Measurements from ENCODE around the gene LCE3C. TPM values are rescaled to one million over a fixed set of nuclear protein-coding genes. Genes with fewer than 3 reads are reported as not detected.
"Not testable (repeated sequence)": the region's sequence is repeated elsewhere in the genome, so short reads cannot be mapped to it uniquely, and the experiment has no call there.

LCE3C gene, protein sequence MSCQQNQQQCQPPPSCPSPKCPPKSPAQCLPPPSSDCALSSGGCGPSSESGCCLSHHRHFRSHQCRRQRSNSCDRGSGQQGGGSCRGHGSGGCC
- total RNA-seq: not detected

DNA sequence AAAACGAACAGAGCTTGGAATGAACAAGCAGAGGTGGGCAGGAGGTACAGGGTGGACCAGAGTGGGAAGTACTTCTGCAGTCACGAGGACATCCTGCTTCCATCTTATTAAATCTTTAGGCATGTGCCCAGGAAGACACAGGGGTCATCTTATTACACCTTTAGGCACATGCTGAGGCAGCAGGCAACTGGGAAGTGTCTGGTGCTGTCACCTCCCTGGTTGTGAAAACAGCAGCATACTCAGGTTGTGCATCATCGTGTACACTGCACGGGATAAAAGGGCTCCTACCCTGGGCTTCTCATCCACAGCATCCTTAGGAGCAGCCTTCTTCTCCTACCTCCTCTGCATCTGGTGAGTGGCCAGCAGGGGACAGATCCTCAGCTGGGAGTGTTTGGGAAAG is at the start of gene LCE3C:
Gene LCE3C (plus strand): TSS at position 301 of the 400 bp plus-strand sequence. CDS start 498 bp downstream, outside the sequence.
- Histone ChIP-seq H3K4me1 (ENCODE audit: insufficient read depth, low read length) (no peaks in the 10 kb centered on the region), H3K27me3 (ENCODE audit: insufficient read depth, low read length) (no peaks in the 10 kb centered on the region), H3K9me3 (ENCODE audit: low read depth, low read length) (peaks cover 6% of the 10 kb centered on the region), H3K4me3 (ENCODE audit: low read length) (no peak within 1 kb of the TSS)

- H3K27me3 ChIP-seq (ENCODE audit: insufficient read depth, low read length): no peaks in the 10 kb centered on the region
- no peaks in the 10 kb centered on the region for H3K4me1 ChIP-seq (ENCODE audit: insufficient read depth, low read length)
- H3K9me3 ChIP-seq (ENCODE audit: low read depth, low read length): peaks cover 11% of the 10 kb centered on the region
- H3K4me3 ChIP-seq (ENCODE audit: low read length): no peak overlapping the region
Observed at GRCh38 chr1:152565115-152565514, 34.9 kb upstream of the LCE3C start.

GRCh38 chr1:152565535-152566215 is 34.4 kb upstream of the LCE3C start:
- Histone ChIP-seq H3K9me3 (ENCODE audit: low read depth, low read length) (peaks cover 15% of the 10 kb centered on the region), H3K4me3 (ENCODE audit: low read length) (no peak overlapping the region), H3K27me3 (ENCODE audit: insufficient read depth, low read length) (no peaks in the 10 kb centered on the region), H3K4me1 (ENCODE audit: insufficient read depth, low read length) (no peaks in the 10 kb centered on the region)

GRCh38 chr1:152566681-152567080 is 33.4 kb upstream of the LCE3C start, which contains the start of gene LCE3E:
Gene LCE3E (minus strand): TSS chr1:152566780. CDS start chr1:152566208, 572 bp downstream.
- Histone ChIP-seq H3K27me3 (ENCODE audit: insufficient read depth, low read length) (peaks cover 1% of the 10 kb centered on the region), H3K4me3 (ENCODE audit: low read length) (no peak within 1 kb of the TSS), H3K4me1 (ENCODE audit: insufficient read depth, low read length) (no peaks in the 10 kb centered on the region), H3K9me3 (ENCODE audit: low read depth, low read length) (peaks cover 15% of the 10 kb centered on the region)

DNA sequence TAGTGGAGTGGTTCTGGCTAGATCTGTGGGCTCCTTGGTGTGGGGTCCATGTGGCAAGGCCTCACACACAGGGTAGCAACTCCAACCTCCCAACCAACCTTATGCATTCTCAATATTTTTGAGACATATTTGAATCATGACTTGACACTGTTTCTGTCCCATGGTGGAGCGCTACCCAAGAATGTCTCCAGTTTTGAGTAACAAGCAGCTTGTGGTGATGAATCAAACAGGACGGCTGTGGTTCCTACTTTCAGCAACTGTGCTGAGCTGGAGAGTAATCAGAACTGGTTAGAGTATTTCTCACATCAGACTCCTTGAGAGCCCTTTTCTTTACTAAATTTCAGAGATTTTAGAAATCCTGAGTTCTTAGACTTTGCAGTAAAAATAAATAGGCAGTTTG is 22.9 kb upstream of the LCE3C start:
- Histone ChIP-seq H3K4me3 (ENCODE audit: low read length) (no peak overlapping the region), H3K9me3 (ENCODE audit: low read depth, low read length) (no peaks in the 10 kb centered on the region), H3K4me1 (ENCODE audit: insufficient read depth, low read length) (no peaks in the 10 kb centered on the region), H3K27me3 (ENCODE audit: insufficient read depth, low read length) (no peaks in the 10 kb centered on the region)

GRCh38 chr1:152579526-152579925 is 20.5 kb upstream of the LCE3C start:
- H3K4me1 ChIP-seq (ENCODE audit: insufficient read depth, low read length); H3K9me3 ChIP-seq (ENCODE audit: low read depth, low read length); H3K27me3 ChIP-seq (ENCODE audit: insufficient read depth, low read length); H3K4me3 ChIP-seq (ENCODE audit: low read length): not testable (repeated sequence)

- Histone ChIP-seq H3K27me3 (ENCODE audit: insufficient read depth, low read length) (peaks cover 1% of the 10 kb centered on the region), H3K4me3 (ENCODE audit: low read length) (no peak within 1 kb of the TSS), H3K4me1 (ENCODE audit: insufficient read depth, low read length) (no peaks in the 10 kb centered on the region), H3K9me3 (ENCODE audit: low read depth, low read length) (no peaks in the 10 kb centered on the region)
Observed at GRCh38 chr1:152580433-152580832, 19.6 kb upstream of the LCE3C start, which contains the start of gene LCE3D. Gene LCE3D (minus strand): TSS chr1:152580516. CDS start chr1:152579936, 580 bp downstream.

DNA sequence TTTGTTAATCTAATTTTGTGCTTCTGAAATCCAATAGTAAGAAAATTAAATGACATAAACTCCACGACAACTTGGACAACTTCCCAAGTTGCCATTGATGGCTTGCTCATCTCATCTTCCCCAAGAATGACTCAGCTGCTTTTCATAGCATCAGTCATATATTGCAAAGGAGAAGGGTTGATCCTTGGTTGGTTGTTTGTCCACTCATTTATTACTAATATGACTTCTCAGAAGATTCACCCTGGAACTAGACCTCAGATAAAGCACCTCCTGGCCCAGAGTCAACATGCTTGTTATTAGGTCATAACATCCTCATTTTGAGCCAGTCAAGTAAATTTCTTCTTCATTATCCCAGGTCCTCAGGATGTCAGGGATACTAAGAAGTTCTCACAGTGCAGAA is 17.4 kb upstream of the LCE3C start:
- Histone ChIP-seq H3K4me3 (ENCODE audit: low read length) (no peak overlapping the region), H3K27me3 (ENCODE audit: insufficient read depth, low read length) (peaks cover 4% of the 10 kb centered on the region), H3K4me1 (ENCODE audit: insufficient read depth, low read length) (no peaks in the 10 kb centered on the region), H3K9me3 (ENCODE audit: low read depth, low read length) (no peaks in the 10 kb centered on the region)

- Histone ChIP-seq H3K4me3 (ENCODE audit: low read length) (no peak overlapping the region), H3K9me3 (ENCODE audit: low read depth, low read length) (no peaks in the 10 kb centered on the region), H3K27me3 (ENCODE audit: insufficient read depth, low read length) (peaks cover 4% of the 10 kb centered on the region), H3K4me1 (ENCODE audit: insufficient read depth, low read length) (no peaks in the 10 kb centered on the region)
Observed at GRCh38 chr1:152585586-152585985, 14.4 kb upstream of the LCE3C start.

DNA sequence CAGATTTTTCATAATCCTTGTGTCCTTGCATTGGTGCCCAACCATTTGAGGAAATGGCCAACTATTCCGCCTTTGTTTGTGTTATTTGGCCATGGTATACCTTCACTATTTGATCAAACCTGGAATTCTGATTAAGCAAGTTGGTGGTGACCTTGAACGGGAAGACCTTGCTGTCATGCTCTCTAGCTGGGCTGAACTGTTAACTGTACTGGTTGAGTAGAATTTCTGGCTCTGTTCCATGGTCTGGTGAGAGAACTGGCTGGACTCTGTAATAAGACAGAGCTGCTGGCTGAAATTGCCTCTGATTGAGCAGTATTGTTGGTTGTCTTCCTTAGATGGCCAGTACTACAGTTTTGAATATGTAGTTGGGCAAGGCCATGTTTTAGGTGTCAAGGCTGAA is 3.0 kb upstream of the LCE3C start:
- Histone ChIP-seq H3K4me3 (ENCODE audit: low read length) (no peak overlapping the region), H3K27me3 (ENCODE audit: insufficient read depth, low read length) (no peaks in the 10 kb centered on the region), H3K4me1 (ENCODE audit: insufficient read depth, low read length) (no peaks in the 10 kb centered on the region), H3K9me3 (ENCODE audit: low read depth, low read length) (peaks cover 11% of the 10 kb centered on the region)

GRCh38 chr1:152613511-152613910 is 13.5 kb downstream of the LCE3C start, which contains the start of gene LCE3B:
Gene LCE3B (plus strand): TSS chr1:152613811. CDS start chr1:152613811, 0 bp downstream.
- H3K27me3 ChIP-seq (ENCODE audit: insufficient read depth, low read length): no peaks in the 10 kb centered on the region
- H3K4me3 ChIP-seq (ENCODE audit: low read length): no peak within 1 kb of the TSS
- H3K4me1 ChIP-seq (ENCODE audit: insufficient read depth, low read length): no peaks in the 10 kb centered on the region
- H3K9me3 ChIP-seq (ENCODE audit: low read depth, low read length): no peaks in the 10 kb centered on the region

DNA sequence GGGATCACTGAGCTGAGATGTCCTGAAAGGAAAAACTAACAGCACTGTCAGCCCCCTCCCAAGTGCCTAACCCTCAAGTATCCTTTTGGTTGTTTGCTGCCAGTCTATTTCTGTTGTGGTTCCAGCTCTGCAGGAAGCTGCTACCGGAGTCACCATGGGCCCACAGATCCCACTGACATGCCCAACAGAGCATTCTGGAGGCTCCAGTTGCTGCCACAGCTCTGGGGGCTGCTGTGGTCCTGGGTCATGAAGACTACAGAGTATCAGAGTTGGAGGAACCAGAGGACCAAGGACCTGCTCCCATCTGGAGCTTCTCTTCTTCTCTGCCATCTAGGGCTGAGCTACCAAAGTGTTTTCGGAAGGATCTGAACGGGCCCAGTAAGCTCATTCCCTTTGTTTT is 22.0 kb downstream of the LCE3C start:
- Histone ChIP-seq H3K27me3 (ENCODE audit: insufficient read depth, low read length) (no peaks in the 10 kb centered on the region), H3K9me3 (ENCODE audit: low read depth, low read length) (peaks cover 7% of the 10 kb centered on the region), H3K4me3 (ENCODE audit: low read length) (no peak overlapping the region), H3K4me1 (ENCODE audit: insufficient read depth, low read length) (no peaks in the 10 kb centered on the region)

- Histone ChIP-seq H3K4me1 (ENCODE audit: insufficient read depth, low read length) (no peaks in the 10 kb centered on the region), H3K27me3 (ENCODE audit: insufficient read depth, low read length) (no peaks in the 10 kb centered on the region), H3K9me3 (ENCODE audit: low read depth, low read length) (peaks cover 7% of the 10 kb centered on the region), H3K4me3 (ENCODE audit: low read length) (no peak within 1 kb of the TSS)
Observed at GRCh38 chr1:152622803-152623202, 22.8 kb downstream of the LCE3C start, which contains the start of gene LCE3A. Gene LCE3A (minus strand): TSS chr1:152623103. CDS start chr1:152623103, 0 bp downstream.

- Histone ChIP-seq H3K9me3 (ENCODE audit: low read depth, low read length) (peaks cover 7% of the 10 kb centered on the region), H3K4me3 (ENCODE audit: low read length) (no peak overlapping the region), H3K27me3 (ENCODE audit: insufficient read depth, low read length) (no peaks in the 10 kb centered on the region), H3K4me1 (ENCODE audit: insufficient read depth, low read length) (no peaks in the 10 kb centered on the region)
Observed at GRCh38 chr1:152623203-152623844, 23.3 kb downstream of the LCE3C start.

DNA sequence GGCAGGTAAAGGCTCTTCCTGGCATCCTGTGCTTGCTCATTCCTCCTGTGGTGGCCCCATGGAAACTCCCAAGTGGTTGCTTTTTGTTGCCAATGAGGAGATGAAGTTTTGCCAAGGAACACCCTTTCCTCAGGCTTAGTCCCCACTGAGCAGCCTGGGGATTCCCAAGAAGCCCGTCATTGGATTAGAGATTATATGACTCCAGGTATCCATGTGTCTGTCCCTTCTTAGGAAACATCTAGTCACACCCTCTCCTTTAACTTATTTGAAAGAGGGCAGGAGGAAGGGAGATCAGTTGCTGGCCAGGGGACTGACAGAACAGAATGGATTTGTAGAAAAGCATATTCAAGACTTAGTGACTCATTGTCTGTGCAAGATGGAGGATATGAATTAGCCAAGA is 26.7 kb downstream of the LCE3C start:
- no peak overlapping the region for H3K4me3 ChIP-seq (ENCODE audit: low read length)
- H3K27me3 ChIP-seq (ENCODE audit: insufficient read depth, low read length): no peaks in the 10 kb centered on the region
- no peaks in the 10 kb centered on the region for H3K4me1 ChIP-seq (ENCODE audit: insufficient read depth, low read length)
- no peaks in the 10 kb centered on the region for H3K9me3 ChIP-seq (ENCODE audit: low read depth, low read length)
